Measurements from ENCODE around the gene VTI1A.
"Not testable (repeated sequence)": the region's sequence is repeated elsewhere in the genome, so short reads cannot be mapped to it uniquely, and the experiment has no call there.

VTI1A gene

DNA sequence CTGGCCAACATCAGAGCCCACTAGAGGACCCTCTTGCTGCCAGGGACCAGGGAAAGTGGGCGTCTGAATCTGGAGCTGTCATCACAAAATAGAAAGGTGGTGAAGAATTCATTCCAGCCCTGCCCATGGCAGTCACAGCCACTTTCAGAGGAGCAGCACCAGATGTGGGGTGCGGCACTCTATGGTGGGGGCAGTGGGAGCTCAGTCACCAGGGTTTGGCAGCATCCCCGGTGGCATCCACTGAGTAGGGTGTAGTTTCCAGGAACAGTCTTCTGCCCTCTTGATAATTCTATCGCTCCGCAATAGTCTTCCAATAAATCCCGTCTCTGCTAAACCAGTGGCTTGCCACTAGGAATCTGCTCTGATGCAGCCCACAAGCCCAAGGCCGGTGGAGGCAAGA, 394.5 kb downstream of the VTI1A start:
- no peak for DNase-seq
- in situ Hi-C loops (cut with HindIII; ENCODE audit: low pct_ligation_motif_present, low pct_unique_long_range_greater_than_20kb, low sequenced_read_pairs), result no loop called here

GRCh38 chr10:112842832-112843360, 395.9 kb downstream of the VTI1A start:
- in situ Hi-C loops (cut with HindIII; ENCODE audit: low pct_ligation_motif_present, low pct_unique_long_range_greater_than_20kb, low sequenced_read_pairs), result no loop called here
- no peak for DNase-seq

DNA sequence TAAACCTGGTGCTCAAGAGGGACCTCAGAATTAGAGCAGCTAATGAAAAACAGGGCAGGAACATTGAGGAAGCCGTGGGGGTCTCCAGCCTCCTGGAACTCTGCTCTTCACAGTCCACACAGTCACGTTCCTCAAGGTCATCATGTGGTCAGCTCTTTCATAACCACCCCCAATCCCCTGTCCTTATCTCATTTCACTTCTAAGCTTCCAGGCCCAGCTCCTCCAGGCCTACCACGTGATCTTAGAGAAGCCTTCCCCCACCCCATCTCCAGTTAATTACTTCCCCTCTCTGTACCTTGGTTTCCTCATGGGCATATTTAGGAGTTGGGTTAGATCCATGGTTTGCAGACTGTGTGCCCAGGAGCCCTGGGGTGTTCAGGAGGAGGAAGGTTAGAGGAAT, 396.6 kb downstream of the VTI1A start:
- in situ Hi-C loops (cut with HindIII; ENCODE audit: low pct_ligation_motif_present, low pct_unique_long_range_greater_than_20kb, low sequenced_read_pairs), result no loop called here
- no peak for DNase-seq

GRCh38 chr10:112844681-112845544, 397.9 kb downstream of the VTI1A start:
- in situ Hi-C loops (cut with HindIII; ENCODE audit: low pct_ligation_motif_present, low pct_unique_long_range_greater_than_20kb, low sequenced_read_pairs), result no loop called here
- DNase-seq, result no peak

GRCh38 chr10:112847778-112848177, 400.8 kb downstream of the VTI1A start:
- in situ Hi-C loops (cut with HindIII; ENCODE audit: low pct_ligation_motif_present, low pct_unique_long_range_greater_than_20kb, low sequenced_read_pairs), result no loop called here
- no peak for DNase-seq

DNA sequence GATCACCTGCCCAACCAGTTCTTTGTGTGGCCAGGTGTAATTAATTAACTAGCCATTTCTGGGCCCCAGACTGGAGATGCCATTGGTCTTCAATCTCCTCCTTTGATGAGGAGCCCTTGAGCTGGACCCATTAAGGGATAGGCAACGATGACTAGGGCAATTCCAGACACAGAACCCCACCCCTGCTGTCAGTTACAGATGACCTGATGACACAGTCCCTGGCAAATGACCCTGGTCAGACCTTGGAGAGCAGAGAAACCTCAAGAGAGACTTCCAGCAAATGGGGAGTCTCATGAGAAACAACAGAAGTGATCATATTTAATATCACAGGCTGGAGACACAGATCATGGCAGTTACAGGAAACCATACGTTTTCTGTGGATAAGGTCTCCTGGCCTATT, 401.2 kb downstream of the VTI1A start:
- DNase-seq, result no peak
- in situ Hi-C loops (cut with HindIII; ENCODE audit: low pct_ligation_motif_present, low pct_unique_long_range_greater_than_20kb, low sequenced_read_pairs), result no loop called here

DNA sequence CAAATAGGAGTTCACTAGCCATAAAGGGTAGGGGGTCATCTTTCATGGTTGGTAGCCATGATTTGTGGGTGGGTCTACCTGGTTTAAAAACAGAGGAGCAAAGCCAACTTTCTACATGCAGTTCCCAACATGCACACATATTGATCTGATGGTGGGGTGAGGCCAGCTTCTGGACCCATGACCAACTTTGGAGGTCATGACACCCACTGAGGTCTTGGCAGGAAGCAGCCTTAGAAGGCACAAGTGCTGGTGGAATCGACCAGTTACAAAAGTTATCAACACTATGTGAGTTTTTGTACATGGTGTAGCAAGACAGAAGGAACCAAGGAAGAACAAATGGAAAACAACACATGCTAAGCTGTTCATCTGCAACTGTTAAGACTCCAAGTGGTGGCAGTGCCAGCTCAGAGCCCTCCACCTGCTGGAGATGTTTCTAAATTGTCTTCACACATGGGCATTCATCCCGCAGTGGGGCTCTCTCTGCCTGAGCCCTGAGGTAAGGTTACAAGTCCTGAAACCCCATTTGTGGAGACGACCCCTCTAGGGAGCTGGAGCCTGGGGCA, 401.9 kb downstream of the VTI1A start:
- in situ Hi-C loops (cut with HindIII; ENCODE audit: low pct_ligation_motif_present, low pct_unique_long_range_greater_than_20kb, low sequenced_read_pairs), result no loop called here
- DNase-seq, result no peak

DNA sequence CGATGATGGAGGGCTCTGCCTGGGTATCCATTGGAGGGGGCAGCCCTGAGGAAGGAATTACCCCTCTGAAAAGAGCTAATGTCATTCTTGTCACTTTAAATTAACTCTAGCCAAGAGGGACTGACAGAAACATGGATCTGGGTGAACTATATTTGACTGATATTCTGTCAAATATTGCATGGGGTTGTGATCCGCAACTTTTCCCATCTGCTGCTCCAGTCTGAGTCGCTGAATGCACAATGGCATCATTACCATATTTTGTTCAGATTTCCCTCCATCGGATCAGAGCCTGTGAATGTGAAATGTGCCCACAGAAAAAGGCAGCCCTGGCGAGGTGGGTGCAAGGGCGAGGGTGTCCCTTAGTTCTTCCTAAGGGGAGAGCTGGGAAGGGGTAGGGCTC, 402.5 kb downstream of the VTI1A start:
- in situ Hi-C loops (cut with HindIII; ENCODE audit: low pct_ligation_motif_present, low pct_unique_long_range_greater_than_20kb, low sequenced_read_pairs), result no loop called here
- DNase-seq, result no peak

- in situ Hi-C loops (cut with HindIII; ENCODE audit: low pct_ligation_motif_present, low pct_unique_long_range_greater_than_20kb, low sequenced_read_pairs), result no loop called here
- no peak for DNase-seq
These were observed 404.2 kb downstream of the VTI1A start for GRCh38 chr10:112851181-112851580.

DNA sequence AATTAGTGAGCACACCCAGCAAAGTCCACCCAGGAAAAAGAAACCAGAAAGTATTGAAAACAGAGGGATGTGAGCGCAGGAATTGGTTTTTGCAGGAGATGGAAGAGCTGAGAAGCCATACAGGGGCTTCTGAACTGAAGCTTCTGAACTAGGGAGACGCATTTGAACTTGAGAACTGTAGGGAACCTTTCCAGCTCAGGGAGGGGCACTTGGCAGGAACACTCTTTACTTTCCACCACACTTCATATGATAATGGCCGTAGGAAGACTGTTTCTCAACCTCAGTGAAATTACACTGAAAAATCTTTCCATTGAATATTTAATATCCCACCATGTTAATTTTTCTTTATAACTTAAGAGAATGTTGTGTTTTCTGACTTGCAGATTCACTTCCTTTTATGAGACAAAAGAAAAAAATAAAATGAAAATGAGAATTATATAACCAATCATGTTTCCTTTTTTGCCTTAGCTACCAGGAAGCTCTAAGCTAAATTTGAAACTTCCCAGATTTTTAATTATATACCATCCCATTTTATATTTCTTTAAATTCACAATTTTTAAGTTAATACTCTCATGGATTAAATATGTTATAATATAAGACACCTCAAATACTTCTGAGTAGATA, 404.7 kb downstream of the VTI1A start:
- DNase-seq, result no peak
- in situ Hi-C loops (cut with HindIII; ENCODE audit: low pct_ligation_motif_present, low pct_unique_long_range_greater_than_20kb, low sequenced_read_pairs), result no loop called here

DNA sequence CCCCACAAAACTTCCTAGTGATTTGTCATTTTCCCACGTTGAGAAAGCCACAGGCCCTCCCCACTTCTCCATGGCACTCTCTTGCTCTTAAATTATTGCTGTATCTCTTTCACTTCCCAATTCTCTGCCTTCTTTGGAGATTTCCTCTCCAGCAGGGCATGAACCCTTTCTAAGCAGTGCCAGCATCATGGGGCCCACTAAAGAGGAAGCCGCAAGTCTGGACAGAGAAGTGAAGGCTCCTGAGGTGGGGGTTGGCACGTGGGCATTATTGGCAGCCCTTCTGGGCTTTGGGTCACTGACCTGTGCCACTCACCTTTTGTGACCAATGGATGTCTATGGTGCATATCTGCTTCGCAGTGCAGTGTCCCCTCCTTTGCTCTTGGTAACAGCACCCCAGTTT, 405.3 kb downstream of the VTI1A start:
- in situ Hi-C loops (cut with HindIII; ENCODE audit: low pct_ligation_motif_present, low pct_unique_long_range_greater_than_20kb, low sequenced_read_pairs), result no loop called here
- no peak for DNase-seq

DNA sequence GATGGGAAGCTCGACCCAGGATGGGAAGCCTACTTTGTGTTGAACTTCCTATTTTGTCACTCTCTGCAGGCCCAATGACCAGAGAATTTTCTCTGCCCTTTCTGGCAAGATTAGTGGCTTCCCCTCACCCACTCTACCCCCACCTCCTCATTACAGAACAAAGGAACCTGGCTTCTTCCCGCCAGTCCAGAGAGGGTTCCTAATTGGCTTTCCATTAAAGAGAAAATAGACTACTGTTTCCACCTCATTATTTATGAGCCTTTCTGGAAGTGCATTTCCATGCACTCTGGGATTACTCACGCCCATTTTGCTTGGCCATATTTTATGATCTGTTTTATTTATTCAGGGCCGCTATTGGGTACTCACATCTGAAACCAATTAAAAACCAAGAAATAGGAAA, 408.1 kb downstream of the VTI1A start:
- DNase-seq, result no peak
- in situ Hi-C loops (cut with HindIII; ENCODE audit: low pct_ligation_motif_present, low pct_unique_long_range_greater_than_20kb, low sequenced_read_pairs), result no loop called here

DNA sequence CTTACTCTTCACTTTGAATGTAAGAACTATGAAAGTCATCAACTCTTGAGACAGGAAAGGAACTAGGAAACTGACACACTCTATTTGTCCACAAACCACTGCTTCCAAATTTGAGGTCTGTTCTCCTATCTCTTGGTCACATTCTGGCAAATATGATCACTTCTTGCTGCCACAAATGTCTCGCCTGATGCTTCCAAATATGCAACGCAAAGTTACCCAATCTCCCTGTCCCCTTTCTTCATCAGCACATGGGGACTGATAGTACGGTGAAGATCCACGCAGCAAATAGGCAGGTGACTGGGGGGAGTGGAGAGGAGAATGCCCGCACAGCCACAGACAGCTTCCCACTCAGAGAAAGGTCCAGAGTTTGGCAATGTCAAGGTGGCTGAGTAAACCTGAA, 410.5 kb downstream of the VTI1A start:
- in situ Hi-C loops (cut with HindIII; ENCODE audit: low pct_ligation_motif_present, low pct_unique_long_range_greater_than_20kb, low sequenced_read_pairs), result no loop called here
- no peak for DNase-seq

DNA sequence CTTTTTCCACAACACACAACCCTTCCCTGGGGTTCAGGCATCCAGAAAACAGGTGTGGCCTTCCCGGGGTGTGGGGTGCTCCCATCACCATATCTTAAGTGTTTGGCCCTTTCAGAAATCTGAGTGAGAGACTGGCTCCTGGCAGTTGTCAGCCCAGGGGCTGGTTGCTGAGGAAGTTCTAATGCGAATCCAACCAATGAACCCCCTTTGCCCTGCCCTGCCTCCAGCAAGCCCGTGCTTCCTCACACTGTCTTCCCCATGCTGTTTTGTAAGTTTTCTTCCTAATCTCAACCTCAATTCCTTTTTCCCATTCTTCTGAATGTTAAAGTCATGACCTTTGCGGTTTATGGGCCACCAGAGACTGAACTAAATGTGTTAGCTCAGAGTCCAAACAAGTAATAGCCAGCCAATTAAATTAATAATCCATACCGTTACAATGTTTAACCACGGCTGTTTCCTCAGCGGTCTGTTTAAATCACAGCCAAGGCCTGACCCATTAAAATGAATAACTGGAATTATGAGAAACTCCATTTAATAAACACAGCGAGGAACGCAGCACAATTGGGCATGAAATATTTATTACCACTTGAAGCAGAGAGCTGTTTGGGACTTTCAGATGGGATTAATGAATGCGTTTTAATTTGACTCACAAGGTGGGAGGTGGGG, 412.1 kb downstream of the VTI1A start:
- in situ Hi-C loops (cut with HindIII; ENCODE audit: low pct_ligation_motif_present, low pct_unique_long_range_greater_than_20kb, low sequenced_read_pairs), result no loop called here

DNA sequence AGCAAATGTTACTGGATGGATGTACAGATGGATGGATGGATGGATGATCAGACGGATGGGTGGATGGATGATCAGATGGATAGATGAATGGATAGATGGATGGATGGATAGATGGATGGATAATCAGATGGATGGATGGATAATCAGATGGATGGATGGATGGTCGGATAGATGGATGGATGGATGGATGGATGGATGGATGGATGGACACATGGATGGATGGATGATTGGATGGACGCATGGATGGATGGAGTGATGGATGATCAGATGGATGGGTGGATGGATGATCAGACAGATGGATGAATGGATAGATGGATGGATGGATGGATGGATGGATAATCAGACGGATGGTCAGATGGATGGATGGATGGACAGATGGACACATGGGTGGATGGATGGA, 412.8 kb downstream of the VTI1A start:
- in situ Hi-C loops (cut with HindIII; ENCODE audit: low pct_ligation_motif_present, low pct_unique_long_range_greater_than_20kb, low sequenced_read_pairs), result no loop called here
- no peak for DNase-seq

More for the DNA sequence above, 412.1 kb downstream of the VTI1A start:
- no peak for DNase-seq

GRCh38 chr10:112863461-112863860, 416.4 kb downstream of the VTI1A start:
- in situ Hi-C loops (cut with HindIII; ENCODE audit: low pct_ligation_motif_present, low pct_unique_long_range_greater_than_20kb, low sequenced_read_pairs), result not testable (repeated sequence)

More at GRCh38 chr10:112863461-112863860, 416.4 kb downstream of the VTI1A start:
- not testable (repeated sequence) for DNase-seq

Data from ACHN (cell line).